Glutamatergic neuron (in vitro differentiated cells): ENCODE results near the gene PRCD. TPM values are rescaled to one million over a fixed set of nuclear protein-coding genes. Genes with fewer than 3 reads are reported as not detected.

Experiments
- DNase-seq: peaks from one replicate; pipeline ENCODE4 v3.0.0; 2022
- H3K27ac Mint-ChIP-seq: one replicate; pipeline ENCODE4 v1.8.0; 2020; ENCODE audit warnings: mild to moderate bottlenecking, mixed read lengths, inconsistent platforms; ENCODE audit not compliant: unreplicated experiment
- H3K27me3 Mint-ChIP-seq: one replicate; pipeline ENCODE4 v1.8.0; 2020; ENCODE audit warnings: mild to moderate bottlenecking, moderate library complexity, mixed read lengths, inconsistent platforms; ENCODE audit not compliant: unreplicated experiment
- H3K36me3 Mint-ChIP-seq: one replicate; pipeline ENCODE4 v1.8.0; 2020; ENCODE audit warnings: mild to moderate bottlenecking, mixed read lengths, inconsistent platforms; ENCODE audit not compliant: unreplicated experiment
- H3K4me1 Mint-ChIP-seq: one replicate; pipeline ENCODE4 v1.8.0; 2020; ENCODE audit warnings: mild to moderate bottlenecking, low read depth, mixed read lengths, inconsistent platforms; ENCODE audit not compliant: unreplicated experiment
- H3K4me3 Mint-ChIP-seq: one replicate; pipeline ENCODE4 v1.8.0; 2020; ENCODE audit warnings: mild to moderate bottlenecking, mixed read lengths, inconsistent platforms; ENCODE audit not compliant: unreplicated experiment
- H3K9me3 Mint-ChIP-seq: one replicate; pipeline ENCODE4 v1.8.0; 2020; ENCODE audit warnings: mild to moderate bottlenecking, moderate library complexity, mixed read lengths, inconsistent platforms; ENCODE audit not compliant: unreplicated experiment
- total RNA-seq: library from RNA; stranded (reverse); fragmentation: NEBNext Ultra II Directional; extraction: Animal tissue kit (Norgen Biotek cat#: 25700); gene quantifications from one replicate; pipeline ENCODE4 v1.2.1, GENCODE V29; 2021; ENCODE audit not compliant: unreplicated experiment
- TF ChIP-seq, protein P1 (sequence below): fragments of 200-600 bp; sonication (generic); IDR thresholded peaks from one replicate; pipeline ENCODE4 v1.5.0; 2021; ENCODE audit not compliant: partially characterized antibody, unreplicated experiment

PRCD gene
- total RNA-seq, 1 donor from 2014 or later = 1.4 TPM

DNA sequence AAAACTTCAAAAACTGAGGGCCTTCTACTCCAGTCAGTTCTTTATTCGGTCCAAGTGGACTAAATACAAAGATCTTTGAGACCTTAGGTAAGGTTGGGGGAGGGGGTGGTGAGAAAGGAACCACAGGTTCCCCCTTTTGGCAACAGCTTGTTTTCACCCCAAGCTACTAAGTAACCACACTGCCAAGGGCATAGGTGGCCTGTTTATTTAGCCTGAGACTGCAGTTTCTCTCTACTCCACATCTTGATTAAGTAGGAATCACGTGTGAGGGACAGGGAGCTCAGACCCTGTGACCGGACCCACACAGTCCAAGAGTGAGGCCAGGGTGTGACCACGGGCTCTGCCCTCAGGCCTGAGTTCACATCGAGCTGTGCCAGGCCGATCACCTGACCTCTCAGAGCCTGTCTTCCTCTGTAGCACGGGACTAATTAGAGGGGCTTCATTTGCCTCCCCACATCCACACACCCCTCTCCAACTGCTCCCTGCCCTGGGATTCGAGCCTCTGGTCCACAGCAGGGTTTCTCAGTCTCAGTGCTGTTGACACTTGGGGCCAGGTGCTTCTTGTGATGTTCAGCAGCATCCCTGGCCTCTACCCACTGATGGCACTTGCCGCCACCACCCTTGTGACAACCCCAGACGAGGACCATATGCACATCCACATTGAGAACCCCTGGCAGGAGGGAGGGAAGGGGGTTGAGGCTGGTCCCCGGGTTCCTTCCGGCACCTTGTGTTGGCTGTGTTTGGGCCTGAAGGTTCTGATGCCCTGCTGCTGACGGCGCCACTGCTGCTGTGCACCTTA is 28.0 kb downstream of the PRCD start:
- Mint-ChIP-seq H3K4me3 (no peak overlapping the region), H3K9me3 (peaks cover 4% of the 10 kb centered on the region), H3K27me3 (peaks cover 8% of the 10 kb centered on the region), H3K36me3 (no peaks in the 10 kb centered on the region), H3K27ac (no peak overlapping the region), H3K4me1 (peaks cover 3% of the 10 kb centered on the region)
- no peak for DNase-seq
- TF ChIP-seq, protein P1, sequence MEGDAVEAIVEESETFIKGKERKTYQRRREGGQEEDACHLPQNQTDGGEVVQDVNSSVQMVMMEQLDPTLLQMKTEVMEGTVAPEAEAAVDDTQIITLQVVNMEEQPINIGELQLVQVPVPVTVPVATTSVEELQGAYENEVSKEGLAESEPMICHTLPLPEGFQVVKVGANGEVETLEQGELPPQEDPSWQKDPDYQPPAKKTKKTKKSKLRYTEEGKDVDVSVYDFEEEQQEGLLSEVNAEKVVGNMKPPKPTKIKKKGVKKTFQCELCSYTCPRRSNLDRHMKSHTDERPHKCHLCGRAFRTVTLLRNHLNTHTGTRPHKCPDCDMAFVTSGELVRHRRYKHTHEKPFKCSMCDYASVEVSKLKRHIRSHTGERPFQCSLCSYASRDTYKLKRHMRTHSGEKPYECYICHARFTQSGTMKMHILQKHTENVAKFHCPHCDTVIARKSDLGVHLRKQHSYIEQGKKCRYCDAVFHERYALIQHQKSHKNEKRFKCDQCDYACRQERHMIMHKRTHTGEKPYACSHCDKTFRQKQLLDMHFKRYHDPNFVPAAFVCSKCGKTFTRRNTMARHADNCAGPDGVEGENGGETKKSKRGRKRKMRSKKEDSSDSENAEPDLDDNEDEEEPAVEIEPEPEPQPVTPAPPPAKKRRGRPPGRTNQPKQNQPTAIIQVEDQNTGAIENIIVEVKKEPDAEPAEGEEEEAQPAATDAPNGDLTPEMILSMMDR = no peak

DNA sequence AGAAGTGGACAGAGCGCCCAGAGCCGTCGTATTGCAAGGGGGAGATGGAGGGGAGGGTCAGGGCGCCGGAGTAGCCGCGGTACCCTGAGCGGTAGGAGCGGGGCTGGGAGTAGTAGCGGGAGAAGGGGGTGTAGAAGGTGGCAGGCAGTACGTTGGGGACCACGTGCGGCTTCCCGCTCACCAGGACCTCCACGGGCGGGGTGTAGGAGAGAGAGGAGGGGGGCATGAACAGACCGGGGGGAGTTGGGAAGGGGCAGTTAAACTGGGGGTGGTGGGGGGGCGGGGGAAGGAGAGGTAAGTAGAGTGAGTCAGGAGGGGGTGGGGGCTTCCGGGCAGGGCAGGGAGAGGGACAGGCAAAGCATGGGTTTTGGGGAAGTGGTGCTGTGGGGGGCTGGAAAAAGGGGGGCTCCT is 29.0 kb downstream of the PRCD start:
- Mint-ChIP-seq H3K4me3 (no peak overlapping the region), H3K36me3 (no peaks in the 10 kb centered on the region), H3K27ac (no peak overlapping the region), H3K4me1 (peaks cover 3% of the 10 kb centered on the region), H3K9me3 (peaks cover 3% of the 10 kb centered on the region), H3K27me3 (peaks cover 7% of the 10 kb centered on the region)
- no peak for DNase-seq
- TF ChIP-seq, protein P1 = no peak

DNA sequence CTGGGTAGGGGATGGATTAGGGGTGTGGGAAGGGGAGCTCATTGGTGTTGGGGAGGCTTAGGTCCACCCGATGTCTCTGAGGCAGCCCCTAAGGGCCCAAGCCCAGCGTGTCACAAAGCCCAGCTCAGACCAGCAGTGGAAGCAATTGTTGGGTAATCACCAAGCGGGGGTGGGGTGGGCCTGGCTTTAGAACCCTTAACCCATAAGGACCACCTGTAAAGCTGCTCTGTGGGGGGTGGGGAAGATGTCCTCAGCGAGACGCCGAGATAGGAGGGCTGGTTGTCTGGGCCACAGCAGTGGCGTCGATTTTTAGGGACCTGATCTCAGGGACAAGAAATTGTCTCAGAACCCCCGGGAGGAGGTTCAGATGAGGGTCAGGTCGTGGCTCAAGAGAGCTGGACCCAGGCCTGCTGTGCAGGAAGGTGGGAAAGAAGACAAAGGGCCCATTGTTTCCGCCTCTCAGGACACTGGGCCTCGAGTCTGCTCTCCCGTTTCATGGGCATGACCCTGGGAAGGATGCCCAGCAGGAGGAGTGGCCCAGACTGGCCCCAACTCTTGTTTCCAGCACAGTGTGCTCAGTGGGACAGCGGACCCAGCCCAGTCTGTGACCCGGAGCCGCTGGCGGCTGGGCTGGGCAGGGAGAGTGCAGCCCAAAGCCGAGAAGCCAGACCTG is 29.9 kb downstream of the PRCD start:
- Mint-ChIP-seq H3K27me3 (peaks cover 7% of the 10 kb centered on the region), H3K4me3 (no peak overlapping the region), H3K36me3 (no peaks in the 10 kb centered on the region), H3K9me3 (peaks cover 3% of the 10 kb centered on the region), H3K27ac (no peak overlapping the region), H3K4me1 (peaks cover 3% of the 10 kb centered on the region)
- no peak for DNase-seq
- TF ChIP-seq, protein P1 = no peak

DNA sequence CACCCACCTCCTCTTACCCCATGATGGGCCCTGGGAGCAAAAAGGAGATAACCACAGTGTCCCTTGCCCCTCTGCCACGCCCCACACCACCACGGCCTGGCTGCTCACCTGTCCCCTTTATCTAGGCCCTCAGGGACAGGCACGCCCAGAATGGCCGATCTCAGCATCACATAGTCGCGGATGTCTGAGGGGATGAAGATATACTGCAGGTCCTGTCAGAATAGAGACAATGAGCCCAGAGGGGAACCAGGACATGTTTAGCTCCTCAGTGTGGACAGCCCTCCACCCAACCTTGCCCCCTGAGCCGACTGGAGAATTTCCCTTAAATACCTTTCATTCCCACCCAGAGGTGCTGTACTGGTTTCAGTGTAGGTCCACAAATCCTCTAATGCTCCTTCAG is 30.6 kb downstream of the PRCD start:
- TF ChIP-seq, protein P1 = no peak
- H3K27me3 Mint-ChIP-seq = peaks cover 7% of the 10 kb centered on the region
- H3K4me1 Mint-ChIP-seq = peaks cover 3% of the 10 kb centered on the region
- peaks cover 1% of the 10 kb centered on the region for H3K9me3 Mint-ChIP-seq
- no peak overlapping the region for H3K4me3 Mint-ChIP-seq
- H3K36me3 Mint-ChIP-seq = no peaks in the 10 kb centered on the region
- no peak for DNase-seq
- no peak overlapping the region for H3K27ac Mint-ChIP-seq

DNA sequence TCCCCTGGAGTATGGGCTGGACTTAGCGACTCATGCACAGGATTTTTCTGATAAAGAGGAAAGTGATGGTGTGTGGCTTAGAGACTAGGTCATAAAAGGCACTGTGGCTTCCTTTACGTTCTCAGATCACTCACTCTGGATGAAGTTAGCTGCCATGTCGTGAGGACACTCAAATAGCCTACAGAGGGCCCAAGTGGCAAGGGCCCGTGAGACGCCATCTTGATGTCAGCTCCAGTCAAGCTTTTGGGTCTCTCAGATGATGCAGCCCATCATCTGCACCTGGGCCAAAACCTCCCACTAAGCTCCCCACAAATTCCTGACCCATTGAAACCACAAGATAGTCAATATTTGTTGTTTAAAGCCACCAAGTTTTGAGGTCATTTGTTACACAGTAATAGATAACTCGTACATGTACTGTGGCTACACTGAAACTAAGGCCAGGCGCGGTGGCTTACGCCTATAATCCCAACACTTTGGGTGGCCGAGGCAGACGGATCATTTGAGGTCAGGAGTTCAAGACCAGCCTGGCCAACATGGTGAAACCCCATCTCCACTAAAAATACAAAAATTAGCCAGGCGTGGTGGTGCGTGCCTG is 31.1 kb downstream of the PRCD start:
- H3K36me3 Mint-ChIP-seq = no peaks in the 10 kb centered on the region
- peaks cover 3% of the 10 kb centered on the region for H3K4me1 Mint-ChIP-seq
- no peak overlapping the region for H3K4me3 Mint-ChIP-seq
- no peak overlapping the region for H3K27ac Mint-ChIP-seq
- DNase-seq = no peak
- H3K9me3 Mint-ChIP-seq = no peaks in the 10 kb centered on the region
- peaks cover 7% of the 10 kb centered on the region for H3K27me3 Mint-ChIP-seq
- TF ChIP-seq, protein P1 = no peak
